SU-DHL-6 (cell line): ENCODE measurements around the gene TRIM59.

Experiments
- H2AFZ ChIP-seq: fragments of 200-600 bp; sonication (generic); 2 replicates; pipeline ENCODE4 v1.6.1; 2014; ENCODE audit warnings: low read depth, mild to moderate bottlenecking, moderate library complexity, mixed read lengths, antibody characterized with exemption, low read length; ENCODE audit not compliant: severe bottlenecking
- H3F3A ChIP-seq: fragments of 200-600 bp; shearing (Covaris generic); 2 replicates; pipeline ENCODE4 v1.6.0; 2016; ENCODE audit warnings: antibody characterized with exemption, mild to moderate bottlenecking; ENCODE audit not compliant: insufficient read depth
- H3K27ac ChIP-seq: fragments of 200-600 bp; sonication (generic); 2 replicates; pipeline ENCODE4 v1.5.1; 2016; ENCODE audit warnings: low read depth, mild to moderate bottlenecking, low read length, moderate library complexity, mixed read lengths
- H3K27me3 ChIP-seq: fragments of 200-600 bp; sonication (generic), shearing (Covaris generic); 2 replicates; pipeline ENCODE4 v1.6.0; 2014; ENCODE audit warnings: mild to moderate bottlenecking, low read length
- H3K36me3 ChIP-seq: fragments of 200-600 bp; sonication (generic); 2 replicates; pipeline ENCODE4 v1.6.1; 2014; ENCODE audit warnings: mild to moderate bottlenecking, low read length, mixed read lengths
- H3K4me2 ChIP-seq: fragments of 300-600, 200-600 bp; shearing (Covaris generic), sonication (generic); 2 replicates; pipeline ENCODE4 v1.6.0; 2014; ENCODE audit warnings: low read length, low read depth, mild to moderate bottlenecking; ENCODE audit not compliant: poor library complexity, severe bottlenecking
- H3K4me3 ChIP-seq: fragments of 200-600 bp; sonication (generic); 2 replicates; pipeline ENCODE4 v1.5.1; 2014; ENCODE audit warnings: antibody characterized with exemption, low read length, mild to moderate bottlenecking, mixed read lengths; ENCODE audit not compliant: insufficient read depth, poor library complexity, severe bottlenecking
- H3K79me2 ChIP-seq: fragments of 200-600 bp; sonication (generic); 2 replicates; pipeline ENCODE4 v1.6.1; 2014; ENCODE audit warnings: mild to moderate bottlenecking, low read length, moderate library complexity; ENCODE audit not compliant: insufficient read depth
- H3K9ac ChIP-seq: fragments of 200-600 bp; sonication (generic); 2 replicates; pipeline ENCODE4 v1.7.0; 2014; ENCODE audit warnings: mild to moderate bottlenecking, low read length
- H3K9me2 ChIP-seq: fragments of 200-600 bp; sonication (generic); replicated peaks from 2 replicates; pipeline ENCODE4 v1.6.1; 2014; ENCODE audit warnings: low read length; ENCODE audit not compliant: insufficient read depth
- H3K9me3 ChIP-seq: fragments of 200-600 bp; sonication (generic); 2 replicates; pipeline ENCODE4 v1.6.1; 2014; ENCODE audit warnings: low read length, mixed read lengths; ENCODE audit not compliant: insufficient read depth
- H4K20me1 ChIP-seq: fragments of 200-600 bp; sonication (generic); 2 replicates; pipeline ENCODE4 v1.6.1; 2014; ENCODE audit warnings: low read depth, mild to moderate bottlenecking, antibody characterized with exemption, low read length, moderate library complexity, mixed read lengths
- CTCF ChIP-seq: fragments of 200-600 bp; sonication (generic); IDR thresholded peaks from one replicate; pipeline ENCODE4 v1.5.1; 2017; ENCODE audit warnings: antibody characterized with exemption, mild to moderate bottlenecking, low read length, moderate library complexity; ENCODE audit not compliant: insufficient read depth, poor library complexity, severe bottlenecking
- EZH2phosphoT487 ChIP-seq: fragments of 200-600 bp; sonication (generic), shearing (Covaris generic); conservative IDR thresholded peaks from 2 replicates; pipeline ENCODE4 v1.6.1; 2018; ENCODE audit warnings: mild to moderate bottlenecking, antibody characterized with exemption, low read length, moderate library complexity, mixed read lengths

The TRIM59 gene

GRCh38 chr3:160474416-160474838 is 24.8 kb upstream of the TRIM59 start:
- TF ChIP-seq EZH2phosphoT487: no peak
- Histone ChIP-seq H3K4me2 (no peak overlapping the region), H3K9me3 (peaks cover 17% of the 10 kb centered on the region; the same call in 1 of the 2 replicates), H3K4me3 (no peak overlapping the region), H3K79me2 (no peaks in the 10 kb centered on the region), H3K27ac (no peak overlapping the region), H3K9ac (no peak overlapping the region), H3K9me2 (no peaks in the 10 kb centered on the region), H3K27me3 (peaks cover 3% of the 10 kb centered on the region; the same call in 1 of the 2 replicates), H4K20me1 (no peaks in the 10 kb centered on the region), H2AFZ (no peak overlapping the region), H3K36me3 (no peaks in the 10 kb centered on the region), H3F3A (no peaks in the 10 kb centered on the region)

GRCh38 chr3:160473978-160474377 is 24.4 kb upstream of the TRIM59 start:
- no peak overlapping the region for H2AFZ ChIP-seq
- no peak overlapping the region for H3K4me2 ChIP-seq
- no peaks in the 10 kb centered on the region for H3F3A ChIP-seq
- H3K27me3 ChIP-seq: peaks cover 3% of the 10 kb centered on the region; the same call in 1 of the 2 replicates
- TF ChIP-seq CTCF (no peak), EZH2phosphoT487 (no peak)
- no peak overlapping the region for H3K4me3 ChIP-seq
- no peaks in the 10 kb centered on the region for H3K79me2 ChIP-seq
- no peaks in the 10 kb centered on the region for H3K36me3 ChIP-seq
- H3K27ac ChIP-seq: no peak overlapping the region
- no peaks in the 10 kb centered on the region for H3K9me2 ChIP-seq
- no peak overlapping the region for H3K9ac ChIP-seq
- no peaks in the 10 kb centered on the region for H4K20me1 ChIP-seq
- peaks cover 18% of the 10 kb centered on the region; the same call in 1 of the 2 replicates for H3K9me3 ChIP-seq

GRCh38 chr3:160473221-160473620 is 23.6 kb upstream of the TRIM59 start:
- no peak overlapping the region for H3K9ac ChIP-seq
- TF ChIP-seq CTCF (no peak), EZH2phosphoT487 (no peak)
- H3K4me2 ChIP-seq: no peak overlapping the region
- H3K4me3 ChIP-seq: no peak overlapping the region
- no peak overlapping the region for H3K27ac ChIP-seq
- H3K79me2 ChIP-seq: no peaks in the 10 kb centered on the region
- H3F3A ChIP-seq: no peaks in the 10 kb centered on the region
- H2AFZ ChIP-seq: no peak overlapping the region
- no peaks in the 10 kb centered on the region for H4K20me1 ChIP-seq
- H3K36me3 ChIP-seq: no peaks in the 10 kb centered on the region
- H3K9me2 ChIP-seq: no peaks in the 10 kb centered on the region
- H3K27me3 ChIP-seq: peaks cover 3% of the 10 kb centered on the region; the same call in 1 of the 2 replicates
- peaks cover 18% of the 10 kb centered on the region; the same call in 1 of the 2 replicates for H3K9me3 ChIP-seq

- no peak for TF ChIP-seq EZH2phosphoT487
- Histone ChIP-seq H3K9me2 (no peaks in the 10 kb centered on the region), H3K79me2 (no peaks in the 10 kb centered on the region), H3K27me3 (peaks cover 3% of the 10 kb centered on the region; the same call in 1 of the 2 replicates), H3K27ac (no peak overlapping the region), H3K9ac (no peak overlapping the region), H3F3A (no peaks in the 10 kb centered on the region), H2AFZ (no peak overlapping the region), H3K4me2 (no peak overlapping the region), H3K36me3 (no peaks in the 10 kb centered on the region), H4K20me1 (no peaks in the 10 kb centered on the region), H3K9me3 (peaks cover 18% of the 10 kb centered on the region; the same call in 1 of the 2 replicates), H3K4me3 (no peak overlapping the region)
Observed at GRCh38 chr3:160472344-160472743, 22.8 kb upstream of the TRIM59 start.
